ENCODE measurements around the gene JAKMIP1.

JAKMIP1 gene

DNA sequence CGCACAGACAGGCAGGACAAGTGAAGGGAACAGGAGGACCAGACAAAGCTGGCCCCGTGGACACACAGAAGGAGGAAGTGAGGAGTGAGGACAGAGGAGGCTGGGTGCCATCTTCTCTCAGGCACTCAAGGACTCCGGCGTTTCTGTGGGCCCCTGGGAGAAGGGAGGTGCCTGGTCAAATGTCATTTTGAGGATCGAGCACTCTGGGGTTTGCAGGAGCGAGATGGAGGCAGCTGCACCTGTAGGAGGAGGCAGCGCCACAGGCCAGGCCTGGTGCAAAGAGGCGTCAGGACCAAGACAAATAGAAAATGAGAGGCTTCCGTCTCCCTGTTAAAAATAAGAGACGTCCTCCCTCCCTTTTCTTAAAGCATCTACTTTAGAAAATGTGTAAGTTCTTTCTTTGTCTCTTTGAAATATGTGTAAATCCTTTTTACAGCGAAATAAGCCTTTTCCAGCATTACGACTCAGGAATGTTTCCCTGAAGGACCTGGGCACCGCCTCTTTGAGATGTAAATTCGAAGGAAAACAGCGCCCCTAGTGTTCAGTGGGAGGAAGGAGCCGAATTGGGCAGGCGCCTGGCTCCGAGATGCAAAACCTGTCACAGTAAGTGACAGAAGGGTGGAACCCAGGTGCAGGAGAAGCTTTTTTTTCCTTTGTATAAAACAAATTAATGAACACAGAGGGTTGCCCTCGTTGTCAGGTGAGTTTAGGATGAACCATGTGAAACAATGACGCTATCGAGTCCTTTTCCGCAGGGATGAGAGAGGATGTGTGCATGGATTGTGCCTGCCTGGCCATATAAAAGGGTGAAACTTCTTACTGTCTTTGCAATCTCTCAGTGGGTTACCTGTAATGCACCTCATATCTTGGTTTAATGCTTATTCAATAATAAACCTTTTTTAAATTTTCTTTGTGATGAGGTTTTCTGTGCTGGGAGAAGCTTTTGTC is 180.8 kb downstream of the JAKMIP1 start:
- no peak overlapping the region for H3K4me2 ChIP-seq (ENCODE audit: low read length)
- H3K36me3 ChIP-seq (ENCODE audit: control insufficient read depth, low read length): no peaks in the 10 kb centered on the region
- H3K27ac ChIP-seq (ENCODE audit: low read depth, low read length): no peak overlapping the region
- TF ChIP-seq, protein P1, sequence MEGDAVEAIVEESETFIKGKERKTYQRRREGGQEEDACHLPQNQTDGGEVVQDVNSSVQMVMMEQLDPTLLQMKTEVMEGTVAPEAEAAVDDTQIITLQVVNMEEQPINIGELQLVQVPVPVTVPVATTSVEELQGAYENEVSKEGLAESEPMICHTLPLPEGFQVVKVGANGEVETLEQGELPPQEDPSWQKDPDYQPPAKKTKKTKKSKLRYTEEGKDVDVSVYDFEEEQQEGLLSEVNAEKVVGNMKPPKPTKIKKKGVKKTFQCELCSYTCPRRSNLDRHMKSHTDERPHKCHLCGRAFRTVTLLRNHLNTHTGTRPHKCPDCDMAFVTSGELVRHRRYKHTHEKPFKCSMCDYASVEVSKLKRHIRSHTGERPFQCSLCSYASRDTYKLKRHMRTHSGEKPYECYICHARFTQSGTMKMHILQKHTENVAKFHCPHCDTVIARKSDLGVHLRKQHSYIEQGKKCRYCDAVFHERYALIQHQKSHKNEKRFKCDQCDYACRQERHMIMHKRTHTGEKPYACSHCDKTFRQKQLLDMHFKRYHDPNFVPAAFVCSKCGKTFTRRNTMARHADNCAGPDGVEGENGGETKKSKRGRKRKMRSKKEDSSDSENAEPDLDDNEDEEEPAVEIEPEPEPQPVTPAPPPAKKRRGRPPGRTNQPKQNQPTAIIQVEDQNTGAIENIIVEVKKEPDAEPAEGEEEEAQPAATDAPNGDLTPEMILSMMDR (IDR thresholded peaks at IDR 0.05; ENCODE audit: low read depth, low read length, poor library complexity, severe bottlenecking): peak; percentile 89
- no peak for TF ChIP-seq EZH2phosphoT487 (IDR thresholded peaks at IDR 0.05; ENCODE audit: borderline replicate concordance, low read length)
- no peak overlapping the region for H3K4me3 ChIP-seq (ENCODE audit: low read length)
- no peaks in the 10 kb centered on the region for H3K79me2 ChIP-seq (ENCODE audit: control insufficient read depth, low read length)
- H3F3A ChIP-seq (ENCODE audit: control insufficient read depth, insufficient read depth): no peaks in the 10 kb centered on the region
- no peaks in the 10 kb centered on the region for H3K4me1 ChIP-seq (ENCODE audit: control insufficient read depth, low read length)
- no peaks in the 10 kb centered on the region for H3K27me3 ChIP-seq (ENCODE audit: control insufficient read depth, low read length)
- H4K20me1 ChIP-seq (ENCODE audit: control insufficient read depth, insufficient read depth, low read depth, low read length): no peaks in the 10 kb centered on the region
- no peaks in the 10 kb centered on the region for H3K9me2 ChIP-seq (replicated peaks; ENCODE audit: control insufficient read depth, low read length)
- H3K9me3 ChIP-seq (ENCODE audit: control insufficient read depth, insufficient read depth, low read length): no peaks in the 10 kb centered on the region

DNA sequence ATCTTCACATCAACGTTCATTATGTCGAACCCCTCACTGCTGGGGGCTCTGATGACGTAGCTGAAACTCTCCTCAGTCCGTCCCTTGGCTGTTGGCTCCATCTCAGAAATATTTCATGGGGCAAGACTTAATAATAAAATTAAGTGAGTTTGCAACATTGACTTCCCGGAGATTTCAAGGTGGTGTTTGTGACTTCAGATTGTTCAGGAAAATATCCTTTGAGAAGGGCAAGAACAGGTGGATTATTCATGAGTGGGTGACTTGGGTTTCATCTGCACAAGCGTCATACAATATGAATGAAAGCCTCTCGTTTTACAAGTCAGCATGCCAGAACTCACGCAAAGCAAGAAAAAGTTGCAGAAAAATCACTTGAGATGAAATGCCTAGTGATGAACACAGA is 182.0 kb downstream of the JAKMIP1 start, which contains the start of gene C4orf50:
Gene C4orf50 (minus strand): TSS at position 101 of the 400 bp plus-strand sequence.
- Histone ChIP-seq H3K27me3 (ENCODE audit: control insufficient read depth, low read length) (no peaks in the 10 kb centered on the region), H3K27ac (ENCODE audit: low read depth, low read length) (no peak within 1 kb of the TSS), H3K4me1 (ENCODE audit: control insufficient read depth, low read length) (no peaks in the 10 kb centered on the region), H3K36me3 (ENCODE audit: control insufficient read depth, low read length) (no peaks in the 10 kb centered on the region), H3K79me2 (ENCODE audit: control insufficient read depth, low read length) (no peaks in the 10 kb centered on the region), H3K9me3 (ENCODE audit: control insufficient read depth, insufficient read depth, low read length) (no peaks in the 10 kb centered on the region), H3K9me2 (replicated peaks; ENCODE audit: control insufficient read depth, low read length) (no peaks in the 10 kb centered on the region), H3K4me2 (ENCODE audit: low read length) (no peak within 1 kb of the TSS), H4K20me1 (ENCODE audit: control insufficient read depth, insufficient read depth, low read depth, low read length) (no peaks in the 10 kb centered on the region), H3F3A (ENCODE audit: control insufficient read depth, insufficient read depth) (no peaks in the 10 kb centered on the region), H3K4me3 (ENCODE audit: low read length) (no peak within 1 kb of the TSS)
- TF ChIP-seq EZH2phosphoT487 (IDR thresholded peaks at IDR 0.05; ENCODE audit: borderline replicate concordance, low read length): no peak
- TF ChIP-seq, protein P1 (IDR thresholded peaks at IDR 0.05; ENCODE audit: low read depth, low read length, poor library complexity, severe bottlenecking): no peak

DNA sequence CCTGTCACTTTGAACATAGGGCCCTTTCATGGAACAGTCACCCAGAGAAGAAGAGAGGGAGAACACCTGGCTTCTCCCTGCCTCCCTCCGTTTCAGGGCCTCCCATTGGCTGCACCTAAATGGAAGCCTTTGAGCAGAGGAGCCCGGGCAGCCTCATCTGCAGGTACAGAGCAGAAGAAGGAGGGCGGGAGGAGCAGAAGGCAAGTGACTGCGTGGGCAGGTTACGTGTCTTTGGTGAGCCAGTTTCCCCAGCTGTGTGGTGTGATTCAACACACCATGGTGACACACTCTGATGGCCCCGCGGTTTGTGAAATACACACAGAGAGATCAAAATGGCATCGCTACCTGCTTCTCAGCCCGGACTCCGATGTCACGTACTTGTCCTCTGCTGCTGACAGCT is 182.5 kb downstream of the JAKMIP1 start:
- no peaks in the 10 kb centered on the region for H3K79me2 ChIP-seq (ENCODE audit: control insufficient read depth, low read length)
- no peak overlapping the region for H3K4me2 ChIP-seq (ENCODE audit: low read length)
- no peak for TF ChIP-seq EZH2phosphoT487 (IDR thresholded peaks at IDR 0.05; ENCODE audit: borderline replicate concordance, low read length)
- TF ChIP-seq, protein P1 (IDR thresholded peaks at IDR 0.05; ENCODE audit: low read depth, low read length, poor library complexity, severe bottlenecking): no peak
- no peaks in the 10 kb centered on the region for H3K27me3 ChIP-seq (ENCODE audit: control insufficient read depth, low read length)
- no peaks in the 10 kb centered on the region for H3K9me3 ChIP-seq (ENCODE audit: control insufficient read depth, insufficient read depth, low read length)
- H3K4me3 ChIP-seq (ENCODE audit: low read length): no peak overlapping the region
- H3K36me3 ChIP-seq (ENCODE audit: control insufficient read depth, low read length): no peaks in the 10 kb centered on the region
- no peaks in the 10 kb centered on the region for H3F3A ChIP-seq (ENCODE audit: control insufficient read depth, insufficient read depth)
- no peaks in the 10 kb centered on the region for H3K4me1 ChIP-seq (ENCODE audit: control insufficient read depth, low read length)
- H3K27ac ChIP-seq (ENCODE audit: low read depth, low read length): no peak overlapping the region
- no peaks in the 10 kb centered on the region for H4K20me1 ChIP-seq (ENCODE audit: control insufficient read depth, insufficient read depth, low read depth, low read length)
- H3K9me2 ChIP-seq (replicated peaks; ENCODE audit: control insufficient read depth, low read length): no peaks in the 10 kb centered on the region
